Panc1 (cell line): ENCODE results near the gene MAGI1.

Experiments used
- CTCF ChIP-seq: fragments of 450-650 bp; IDR thresholded peaks from 2 replicates; pipeline ENCODE4 v1.5.1; 2017; ENCODE audit warnings: mild to moderate bottlenecking
- POLR2AphosphoS5 ChIP-seq: IDR thresholded peaks from 2 replicates; pipeline ENCODE4 v1.6.1; 2012; ENCODE audit warnings: mild to moderate bottlenecking, low read depth, low read length, moderate library complexity
- SIN3A ChIP-seq: IDR thresholded peaks from 2 replicates; pipeline ENCODE4 v1.6.1; 2012; ENCODE audit warnings: low read depth, mild to moderate bottlenecking, low read length, moderate library complexity, borderline replicate concordance; ENCODE audit not compliant: insufficient read depth
- TCF7L2 ChIP-seq: IDR thresholded peaks from 2 replicates; pipeline ENCODE4 v1.6.1; 2011; ENCODE audit warnings: mild to moderate bottlenecking, low read depth, low read length, inconsistent platforms
- TF ChIP-seq, protein P1 (sequence below), 2 experiments: IDR thresholded peaks; 2 replicates each; pipeline ENCODE4 v1.6.1; 2011 to 2012; ENCODE audit warnings: low read depth in 2 of 2, control low read depth in 1 of 2, low read length in 1 of 2, mild to moderate bottlenecking in 1 of 2, moderate library complexity in 1 of 2; ENCODE audit not compliant: insufficient read depth in 1 of 2

- TF ChIP-seq CTCF (no peak), POLR2AphosphoS5 (no peak), SIN3A (no peak), TCF7L2 (no peak)
- TF ChIP-seq, protein P1, sequence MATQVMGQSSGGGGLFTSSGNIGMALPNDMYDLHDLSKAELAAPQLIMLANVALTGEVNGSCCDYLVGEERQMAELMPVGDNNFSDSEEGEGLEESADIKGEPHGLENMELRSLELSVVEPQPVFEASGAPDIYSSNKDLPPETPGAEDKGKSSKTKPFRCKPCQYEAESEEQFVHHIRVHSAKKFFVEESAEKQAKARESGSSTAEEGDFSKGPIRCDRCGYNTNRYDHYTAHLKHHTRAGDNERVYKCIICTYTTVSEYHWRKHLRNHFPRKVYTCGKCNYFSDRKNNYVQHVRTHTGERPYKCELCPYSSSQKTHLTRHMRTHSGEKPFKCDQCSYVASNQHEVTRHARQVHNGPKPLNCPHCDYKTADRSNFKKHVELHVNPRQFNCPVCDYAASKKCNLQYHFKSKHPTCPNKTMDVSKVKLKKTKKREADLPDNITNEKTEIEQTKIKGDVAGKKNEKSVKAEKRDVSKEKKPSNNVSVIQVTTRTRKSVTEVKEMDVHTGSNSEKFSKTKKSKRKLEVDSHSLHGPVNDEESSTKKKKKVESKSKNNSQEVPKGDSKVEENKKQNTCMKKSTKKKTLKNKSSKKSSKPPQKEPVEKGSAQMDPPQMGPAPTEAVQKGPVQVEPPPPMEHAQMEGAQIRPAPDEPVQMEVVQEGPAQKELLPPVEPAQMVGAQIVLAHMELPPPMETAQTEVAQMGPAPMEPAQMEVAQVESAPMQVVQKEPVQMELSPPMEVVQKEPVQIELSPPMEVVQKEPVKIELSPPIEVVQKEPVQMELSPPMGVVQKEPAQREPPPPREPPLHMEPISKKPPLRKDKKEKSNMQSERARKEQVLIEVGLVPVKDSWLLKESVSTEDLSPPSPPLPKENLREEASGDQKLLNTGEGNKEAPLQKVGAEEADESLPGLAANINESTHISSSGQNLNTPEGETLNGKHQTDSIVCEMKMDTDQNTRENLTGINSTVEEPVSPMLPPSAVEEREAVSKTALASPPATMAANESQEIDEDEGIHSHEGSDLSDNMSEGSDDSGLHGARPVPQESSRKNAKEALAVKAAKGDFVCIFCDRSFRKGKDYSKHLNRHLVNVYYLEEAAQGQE (IDR thresholded peaks at IDR 0.05; ENCODE audit: insufficient read depth in 1 of 2, low read depth in 2 of 2, low read length in 1 of 2), result no peak
Observed at GRCh38 chr3:66068255-66068654, 29.5 kb upstream of the MAGI1 start.
